CD14-positive monocyte (primary cell): ENCODE results near the gene USP49. TPM values are rescaled to one million over a fixed set of nuclear protein-coding genes. Genes with fewer than 3 reads are reported as not detected.

ENCODE experiments used
- DNase-seq, 3 donors: peaks; one replicate each; pipeline ENCODE4 v3.0.0-alpha.2; 2011 to 2022
- H2AFZ ChIP-seq: 2 replicates; pipeline ENCODE4 v1.6.0; 2012; ENCODE audit warnings: mild to moderate bottlenecking, low read depth, low read length, inconsistent platforms; ENCODE audit not compliant: insufficient read depth, poor library complexity, severe bottlenecking
- H3K27ac ChIP-seq, 2 donors: 1 replicate in 1 of 2; 2 replicates in 1 of 2; pipeline ENCODE4 v1.5.1; 2012 to 2013; ENCODE audit warnings: low read length in 2 of 2, control low read depth in 1 of 2, inconsistent platforms in 1 of 2, low read depth in 1 of 2, mild to moderate bottlenecking in 1 of 2
- H3K27me3 ChIP-seq, 2 donors: one replicate each; pipeline versions ENCODE4 v1.6.0 to v1.6.1; 2011 to 2013; ENCODE audit warnings: low read length in 2 of 2; ENCODE audit not compliant: control insufficient read depth in 2 of 2, insufficient read depth in 2 of 2
- H3K36me3 ChIP-seq, 2 donors: replicated peaks in 1 of 2; 1 replicate in 1 of 2; 2 replicates in 1 of 2; pipeline versions ENCODE4 v1.5.1 to v1.6.1; 2012 to 2013; ENCODE audit warnings: low read length in 2 of 2, control low read depth in 1 of 2, inconsistent platforms in 1 of 2, mild to moderate bottlenecking in 1 of 2; ENCODE audit not compliant: insufficient read depth in 2 of 2, control insufficient read depth in 1 of 2
- H3K4me1 ChIP-seq, 2 donors: 1 replicate in 1 of 2; 2 replicates in 1 of 2; pipeline versions ENCODE4 v1.5.1 to v1.6.1; 2012 to 2013; ENCODE audit warnings: low read length in 2 of 2, control low read depth in 1 of 2, inconsistent platforms in 1 of 2, mild to moderate bottlenecking in 1 of 2, moderate library complexity in 1 of 2; ENCODE audit not compliant: insufficient read depth in 2 of 2, control insufficient read depth in 1 of 2
- H3K4me2 ChIP-seq: replicated peaks from 2 replicates; pipeline ENCODE3; 2012; ENCODE audit warnings: low read length, moderate library complexity, mild to moderate bottlenecking; ENCODE audit not compliant: poor library complexity, severe bottlenecking; ENCODE audit errors: extremely low read depth
- H3K4me3 ChIP-seq, 3 experiments: fragments of 200-600 bp in 1 of 3; sonication (generic) in 1 of 3; replicated peaks in 1 of 3; 1 replicate in 2 of 3; 2 replicates in 1 of 3; pipeline ENCODE4 v1.5.1; 2011 to 2013; ENCODE audit warnings: low read length in 3 of 3, mild to moderate bottlenecking in 3 of 3, control low read depth in 2 of 3, low read depth in 2 of 3, inconsistent platforms in 1 of 3, moderate library complexity in 1 of 3
- H3K79me2 ChIP-seq: 2 replicates; pipeline ENCODE4 v1.6.0; 2012; ENCODE audit warnings: mild to moderate bottlenecking, control low read depth, inconsistent platforms, low read length, moderate library complexity; ENCODE audit not compliant: insufficient read depth
- H3K9ac ChIP-seq: 2 replicates; pipeline ENCODE4 v1.6.0; 2017; ENCODE audit warnings: low read length, mild to moderate bottlenecking; ENCODE audit not compliant: insufficient read depth, poor library complexity, severe bottlenecking
- H3K9me3 ChIP-seq, 2 donors: replicated peaks in 1 of 2; 1 replicate in 1 of 2; 2 replicates in 1 of 2; pipeline versions ENCODE4 v1.5.1 to v1.6.1; 2012 to 2013; ENCODE audit warnings: low read length in 2 of 2, control low read depth in 1 of 2; ENCODE audit not compliant: control insufficient read depth in 1 of 2, insufficient read depth in 1 of 2
- H4K20me1 ChIP-seq: 2 replicates; pipeline ENCODE4 v1.6.0; 2012; ENCODE audit warnings: mild to moderate bottlenecking, low read length, control low read depth, moderate library complexity; ENCODE audit not compliant: insufficient read depth
- H3K27ac Mint-ChIP-seq, 7 donors: one replicate each; pipeline ENCODE4 v1.8.0; 2020; ENCODE audit warnings: mild to moderate bottlenecking in 7 of 7, mixed read lengths in 7 of 7, moderate library complexity in 6 of 7, inconsistent platforms in 2 of 7
- H3K27me3 Mint-ChIP-seq, 3 donors: one replicate each; pipeline ENCODE4 v1.8.0; 2021 to 2022; ENCODE audit warnings: low read depth in 3 of 3, mild to moderate bottlenecking in 3 of 3, mixed read lengths in 3 of 3, moderate library complexity in 3 of 3, inconsistent platforms in 1 of 3
- H3K36me3 Mint-ChIP-seq, 2 donors: one replicate each; pipeline ENCODE4 v1.8.0; 2020; ENCODE audit warnings: mixed read lengths in 2 of 2, inconsistent platforms in 1 of 2, mild to moderate bottlenecking in 1 of 2
- H3K4me1 Mint-ChIP-seq: one replicate; pipeline ENCODE4 v1.8.0; 2020; ENCODE audit warnings: mild to moderate bottlenecking, mixed read lengths
- H3K4me3 Mint-ChIP-seq, 2 donors: one replicate each; pipeline ENCODE4 v1.8.0; 2020; ENCODE audit warnings: mild to moderate bottlenecking in 2 of 2, mixed read lengths in 2 of 2, moderate library complexity in 1 of 2
- H3K9me3 Mint-ChIP-seq, 7 donors: one replicate each; pipeline ENCODE4 v1.8.0; 2020 to 2022; ENCODE audit warnings: mixed read lengths in 7 of 7, mild to moderate bottlenecking in 6 of 7, moderate library complexity in 6 of 7, inconsistent platforms in 2 of 7
- CTCF ChIP-seq: fragments of 200-600 bp; IDR thresholded peaks from one replicate; pipeline ENCODE4 v1.8.0; 2022; ENCODE audit warnings: antibody characterized with exemption, mild to moderate bottlenecking
- WGBS: methylation state at CpG from one replicate; pipeline ENCODE4 v1.1.5; 2013; ENCODE audit warnings: missing lambda C conversion rate; ENCODE audit not compliant: insufficient coverage; 5-methylcytosine and 5-hydroxymethylcytosine counted together
- intact Hi-C, 2 donors: fragments of 100-400 bp; cut with micrococcal nuclease; formaldehyde crosslinking; loops; one replicate each; pipeline versions ENCODE4 v1.15.0 to v1.15.1; 2023
- polyA plus RNA-seq, 3 donors: library from polyadenylated mRNA; depleted of rRNA in 1 of 3; unstranded in 2 of 3; stranded (reverse) in 1 of 3; fragments of 300-500 nt in 2 of 3; fragments of >200 nt in 1 of 3; fragmentation: Illumina TruSeq in 2 of 3; gene quantifications; 1 replicate in 2 of 3; 2 replicates in 1 of 3; pipeline ENCODE4 v1.2.3, GENCODE V29; 2012 to 2021

USP49 gene
- polyA plus RNA-seq, 3 donors = 0.08 to 4.8 (median 0.37) TPM

GRCh38 chr6:41914343-41914742 is 19.2 kb upstream of the USP49 start:
- Histone ChIP-seq H3K27me3 (no peaks in the 10 kb centered on the region), H3K4me2 (no peak overlapping the region), H3K4me3 (no peak overlapping the region), H3K4me1 (peaks cover 3 to 12% of the 10 kb centered on the region in 2 donors), H3K9ac (no peak overlapping the region), H3K27ac (peak overlapping the region in 1 of 2 donors; percentile 9), H3K36me3 (peaks cover 37 to 73% of the 10 kb centered on the region in 2 donors), H2AFZ (no peak overlapping the region), H3K9me3 (no peaks in the 10 kb centered on the region), H4K20me1 (peaks cover 18% of the 10 kb centered on the region), H3K79me2 (peaks cover 17% of the 10 kb centered on the region)
- Mint-ChIP-seq H3K9me3 (no peaks in the 10 kb centered on the region), H3K4me3 (no peak overlapping the region), H3K36me3 (peaks cover 48 to 63% of the 10 kb centered on the region in 2 donors), H3K27me3 (no peaks in the 10 kb centered on the region), H3K27ac (peak overlapping the region in 1 of 7 donors; percentile 46), H3K4me1 (peaks cover 14% of the 10 kb centered on the region)
- intact Hi-C loops = loop anchor here in 1 of 2 donors (2.0 kb wide), 1 partner anchor 16 kb away; no protein-coding TSS in a partner anchor
- no CpG with 5 or more reads among the region's 2 CpGs for WGBS
- TF ChIP-seq CTCF = no peak
- DNase-seq = no peak

GRCh38 chr6:41909727-41910126 is 14.6 kb upstream of the USP49 start:
- Histone ChIP-seq H3K9ac (no peak overlapping the region), H2AFZ (no peak overlapping the region), H4K20me1 (peaks cover 19% of the 10 kb centered on the region), H3K27me3 (no peaks in the 10 kb centered on the region), H3K4me3 (no peak overlapping the region), H3K79me2 (peaks cover 5% of the 10 kb centered on the region), H3K4me2 (no peak overlapping the region), H3K4me1 (no peaks in the 10 kb centered on the region), H3K9me3 (no peaks in the 10 kb centered on the region), H3K36me3 (peaks cover 73 to 92% of the 10 kb centered on the region in 2 donors), H3K27ac (no peak overlapping the region)
- no peak for DNase-seq
- Mint-ChIP-seq H3K36me3 (peaks cover 75 to 88% of the 10 kb centered on the region in 2 donors), H3K9me3 (no peaks in the 10 kb centered on the region), H3K4me3 (no peak overlapping the region), H3K27me3 (no peaks in the 10 kb centered on the region), H3K4me1 (peaks cover 3% of the 10 kb centered on the region), H3K27ac (no peak overlapping the region)
- intact Hi-C loops = no loop called here
- WGBS = no CpG with 5 or more reads among the region's 1 CpG
- TF ChIP-seq CTCF = no peak
